ENCODE data around the gene CD200. TPM values are rescaled to one million over a fixed set of nuclear protein-coding genes. Genes with fewer than 3 reads are reported as not detected.

The CD200 gene, protein sequence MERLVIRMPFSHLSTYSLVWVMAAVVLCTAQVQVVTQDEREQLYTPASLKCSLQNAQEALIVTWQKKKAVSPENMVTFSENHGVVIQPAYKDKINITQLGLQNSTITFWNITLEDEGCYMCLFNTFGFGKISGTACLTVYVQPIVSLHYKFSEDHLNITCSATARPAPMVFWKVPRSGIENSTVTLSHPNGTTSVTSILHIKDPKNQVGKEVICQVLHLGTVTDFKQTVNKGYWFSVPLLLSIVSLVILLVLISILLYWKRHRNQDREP
- 23.8 TPM for total RNA-seq

DNA sequence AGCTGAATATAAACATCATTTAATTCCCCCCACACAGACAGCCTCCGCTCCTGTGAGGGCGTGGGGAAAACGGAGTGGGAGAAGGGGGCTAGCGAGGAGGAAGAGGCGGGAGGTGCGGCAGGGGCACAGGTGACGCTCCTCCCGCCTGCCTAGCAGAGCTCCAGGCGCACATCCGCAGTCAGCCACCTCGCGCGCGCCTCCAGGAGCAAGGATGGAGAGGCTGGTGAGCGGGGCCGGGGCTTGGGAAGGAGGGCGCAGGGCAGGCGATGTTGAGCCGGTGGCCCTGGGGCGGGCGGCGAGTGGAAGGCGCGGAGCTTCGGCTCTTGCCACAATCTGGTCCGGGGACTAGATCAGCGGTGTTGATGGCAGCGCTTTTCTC, at the start of gene CD200:
Gene CD200, plus strand, starts transcription at position 155 of the 379 bp plus-strand sequence. Its CDS starts 57 bp downstream, at position 212.
- intact Hi-C loops (cut with DNase I) = no loop called here
- ATAC-seq (peak; percentile 91), DNase-seq (ENCODE audit: low spot score) (peak; percentile 82)

DNA sequence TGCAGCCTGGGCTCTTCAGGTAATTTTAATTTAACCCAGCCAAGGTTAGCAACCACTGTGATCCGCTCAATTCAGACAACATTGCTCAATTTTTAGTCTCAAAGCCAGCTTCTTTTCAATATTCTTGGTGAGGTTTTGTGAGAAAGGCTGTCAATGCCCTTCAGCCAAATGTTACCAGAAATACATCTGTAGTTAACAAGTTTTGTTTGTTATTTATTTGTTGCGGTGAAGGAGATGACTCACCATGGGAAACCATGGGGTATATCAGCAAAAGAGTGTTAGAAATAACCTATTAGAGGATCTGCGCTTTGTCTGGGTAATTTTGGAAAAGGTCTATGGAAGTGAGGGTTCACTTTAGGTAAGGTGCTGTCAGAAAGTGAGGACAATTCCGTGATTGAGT, 43.9 kb upstream of the CD200 start:
- ATAC-seq (no peak), DNase-seq (ENCODE audit: low spot score) (no peak)
- intact Hi-C loops (cut with DNase I) = no loop called here

DNA sequence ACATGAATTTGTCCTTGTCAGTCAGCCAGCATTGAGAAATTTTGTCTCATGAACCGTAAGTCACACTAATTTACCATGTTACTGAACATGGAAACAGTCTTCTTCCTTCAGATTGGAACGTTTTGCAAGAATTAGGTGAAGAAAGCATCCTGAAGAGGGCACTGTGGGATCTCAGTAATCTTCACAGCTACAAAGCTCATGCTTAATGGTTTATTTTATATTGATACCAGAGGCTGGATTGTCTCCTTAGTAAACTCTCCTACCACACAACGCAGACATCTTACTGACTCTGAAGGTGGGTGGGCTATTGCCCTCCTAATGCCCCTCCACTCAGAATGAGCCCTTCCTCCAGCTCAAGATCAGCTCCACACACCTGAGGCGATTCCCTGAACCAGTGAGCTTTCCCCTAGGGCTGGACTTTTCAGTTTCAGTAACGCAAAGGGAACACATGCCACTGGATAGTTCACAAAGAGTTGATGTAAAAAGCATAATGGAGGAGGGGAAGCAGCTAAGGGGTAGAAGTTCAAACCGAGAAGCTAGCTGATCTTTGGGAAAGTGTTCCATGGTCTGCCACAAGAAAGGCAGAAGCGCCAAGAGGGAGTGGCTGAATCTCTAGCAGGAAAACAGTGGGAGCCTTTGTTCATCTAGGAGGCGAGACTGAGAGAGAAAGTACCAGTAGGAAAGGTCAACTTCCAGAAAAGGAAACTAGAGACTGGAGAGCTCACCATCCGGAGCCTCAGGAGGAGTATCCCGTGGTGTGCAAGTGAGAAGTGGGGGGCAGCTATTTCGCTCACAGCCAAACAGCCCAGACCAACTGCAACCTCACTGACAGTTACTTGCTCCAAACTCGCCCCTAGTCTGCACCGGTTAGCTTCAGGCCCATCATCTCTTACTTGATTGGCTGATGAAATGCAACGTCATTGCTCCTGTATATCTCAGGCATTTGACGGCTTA, 39.3 kb upstream of the CD200 start, which contains the start of gene SLC9C1:
Gene SLC9C1, minus strand, starts transcription at position 849 of the 954 bp plus-strand sequence. CDS start 7,425 bp downstream, outside the sequence.
- intact Hi-C loops (cut with DNase I) = loop anchor here (5.0 kb wide), 1 partner anchor 229 kb away; no protein-coding TSS in a partner anchor
- ATAC-seq (peak; percentile 94), DNase-seq (ENCODE audit: low spot score) (peak; percentile 56)

DNA sequence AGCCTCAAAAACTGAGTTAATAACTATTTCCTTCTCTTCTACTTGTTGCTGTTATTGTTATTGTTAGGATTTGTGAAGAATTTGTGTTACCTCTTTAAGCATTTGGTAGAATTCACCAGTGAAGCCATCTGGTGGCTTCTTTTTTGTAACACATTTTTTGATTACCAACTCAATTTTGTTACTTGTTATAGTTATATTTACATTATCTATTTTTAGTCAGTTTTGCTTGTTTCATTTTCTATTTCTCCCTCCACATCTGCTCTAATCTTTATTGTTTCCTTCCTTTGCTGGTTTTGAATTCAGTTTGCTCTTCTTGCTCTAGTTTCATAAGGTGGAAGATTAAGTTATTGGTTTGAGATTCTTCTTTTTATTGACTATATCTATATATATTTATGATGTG, 35.2 kb upstream of the CD200 start:
- ATAC-seq = no peak
- DNase-seq (ENCODE audit: low spot score) = no peak
- intact Hi-C loops (cut with DNase I) = no loop called here

DNA sequence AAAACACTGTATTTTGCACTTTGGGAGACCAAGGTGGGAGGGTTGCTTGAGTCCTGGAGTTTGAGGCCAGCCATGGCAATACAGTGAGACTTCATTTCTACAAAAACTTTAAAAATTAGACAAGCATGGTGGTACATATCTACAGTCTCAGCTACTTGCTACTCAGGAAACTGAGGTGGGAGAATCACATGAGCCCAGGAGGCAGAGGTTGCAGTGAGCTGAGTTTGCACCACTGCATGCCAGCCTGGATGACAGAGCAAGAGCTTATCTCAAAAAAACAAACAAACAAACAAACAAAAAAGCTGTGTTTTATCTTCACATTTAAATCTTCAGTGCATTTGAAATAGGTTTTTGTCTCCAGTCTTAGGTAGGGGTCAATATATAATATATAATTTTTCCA, 34.2 kb upstream of the CD200 start:
- intact Hi-C loops (cut with DNase I) = no loop called here
- DNase-seq (ENCODE audit: low spot score) (no peak), ATAC-seq (no peak)

DNA sequence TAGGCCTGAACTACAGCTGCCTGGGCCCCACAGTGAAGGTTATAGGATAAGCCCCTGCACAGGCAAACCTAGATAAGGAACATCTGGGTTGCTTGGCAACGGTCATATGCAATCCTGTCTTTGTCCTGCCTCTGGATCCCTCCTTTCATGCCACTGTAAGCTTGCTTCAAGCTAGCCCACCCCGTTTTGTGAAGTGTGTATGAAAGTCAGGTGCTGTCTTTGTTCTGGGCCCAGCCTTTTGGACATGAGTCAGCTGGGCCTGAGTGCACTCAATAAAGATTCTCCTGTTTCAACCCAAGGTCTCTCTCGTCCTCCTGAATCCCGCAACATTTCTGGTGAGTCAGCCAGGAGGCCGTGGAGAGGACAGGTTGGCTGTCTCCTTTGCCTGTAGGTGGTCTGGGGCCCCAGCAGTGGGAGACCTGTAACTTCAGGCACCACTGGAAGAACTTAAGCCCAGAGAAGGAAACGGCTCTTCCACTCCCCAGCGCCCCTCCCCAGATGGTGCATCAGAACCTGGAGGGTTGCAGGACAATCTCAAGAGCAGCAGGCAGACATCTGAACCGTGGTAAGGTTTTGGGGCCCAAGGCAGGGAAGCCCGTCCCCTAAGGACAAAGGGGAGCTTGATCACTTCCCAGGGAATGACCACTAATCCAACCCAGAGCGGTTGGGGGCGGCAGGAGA, 30.7 kb upstream of the CD200 start:
- intact Hi-C loops (cut with DNase I) = no loop called here
- ATAC-seq (no peak), DNase-seq (ENCODE audit: low spot score) (no peak)

DNA sequence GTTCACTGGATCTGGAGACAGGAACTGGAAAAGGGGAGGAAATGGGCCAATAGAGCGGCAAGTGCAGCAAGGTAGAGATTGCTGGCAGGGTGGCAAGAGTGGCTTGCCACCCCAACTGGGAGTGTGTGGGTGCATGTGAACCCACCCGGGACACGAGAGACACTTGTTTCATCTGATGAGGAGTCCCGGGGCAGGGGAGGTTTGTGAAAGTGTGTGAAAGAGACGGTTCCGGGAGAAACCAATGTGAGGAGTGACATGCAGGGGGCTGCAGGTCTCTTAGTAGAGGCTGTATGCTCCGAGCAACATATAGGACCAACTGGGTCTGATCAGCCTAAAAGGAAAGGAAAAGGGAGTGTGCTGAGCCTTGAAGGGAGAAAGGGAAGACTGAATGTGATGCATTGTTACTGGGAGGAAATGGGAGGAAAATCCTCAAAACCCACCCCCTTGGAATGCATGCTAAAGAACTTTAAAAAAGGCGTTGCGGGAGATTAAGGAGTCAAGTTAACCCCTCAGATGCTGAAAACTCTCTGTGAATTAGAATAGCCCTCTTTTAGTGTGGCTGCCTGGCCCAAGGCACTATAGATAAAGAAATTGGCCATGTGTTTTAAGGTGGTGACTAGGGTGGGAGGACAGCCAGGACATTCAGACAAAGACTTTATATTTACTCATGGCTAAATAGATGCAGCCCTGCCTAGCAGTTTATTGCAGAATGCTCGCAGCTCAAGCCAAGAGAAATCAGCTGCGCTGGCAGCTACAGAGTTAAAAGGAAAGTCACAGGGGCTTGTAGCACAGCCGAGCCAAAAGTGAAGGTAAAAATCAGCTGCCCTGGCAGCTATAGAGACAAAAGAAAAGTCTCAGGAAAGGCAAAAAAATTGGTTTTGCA, 29.8 kb upstream of the CD200 start:
- intact Hi-C loops (cut with DNase I) = no loop called here
- DNase-seq (ENCODE audit: low spot score) (no peak), ATAC-seq (peak; percentile 43)

DNA sequence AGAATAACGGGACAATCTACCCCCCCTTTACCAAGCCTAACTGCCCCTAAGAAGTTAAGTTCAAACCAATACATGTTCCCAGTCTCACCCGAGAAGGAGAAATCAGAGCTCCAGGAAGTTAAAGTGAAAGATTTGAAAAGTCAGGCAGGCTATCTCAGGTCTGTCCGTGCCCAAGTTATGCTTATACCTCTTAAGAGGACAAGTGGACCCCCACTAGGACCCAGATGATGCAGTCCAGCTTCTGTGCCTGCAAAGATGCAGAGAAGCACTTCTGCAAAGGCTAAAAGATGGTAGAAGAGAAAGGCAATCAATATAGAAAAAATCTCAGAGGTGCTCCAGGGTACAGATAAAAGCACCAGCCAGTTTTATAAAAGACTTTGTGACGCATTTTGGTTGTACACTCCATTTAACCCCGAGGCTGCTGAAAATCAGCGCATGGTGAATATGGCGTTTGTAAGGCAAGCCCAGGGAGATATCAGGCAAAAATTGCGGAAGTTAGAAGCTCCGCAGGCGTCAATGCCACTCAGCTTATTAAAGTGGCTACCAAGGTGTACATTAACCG, 29.1 kb upstream of the CD200 start:
- intact Hi-C loops (cut with DNase I) = no loop called here
- peak; percentile 64 for ATAC-seq
- DNase-seq (ENCODE audit: low spot score) = no peak

DNA sequence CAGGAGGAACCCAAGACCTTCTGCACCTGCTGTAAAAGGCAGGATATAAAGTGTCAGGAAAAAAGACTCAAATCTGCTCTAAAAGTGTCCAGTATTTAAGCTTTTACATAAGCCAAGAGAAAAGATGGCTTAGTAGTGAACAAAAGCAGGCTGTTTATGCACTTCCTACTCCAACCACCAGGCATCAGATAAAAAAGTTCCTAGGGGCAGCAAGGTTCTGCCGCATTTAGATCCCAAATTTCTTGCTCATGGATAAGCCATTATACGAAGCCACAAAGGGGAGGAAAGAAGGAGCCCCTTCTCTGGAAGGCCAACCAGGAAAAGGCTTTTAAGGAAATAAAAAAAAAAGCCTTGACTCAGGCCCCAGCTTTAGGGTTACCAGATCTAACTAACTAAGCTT, 28.3 kb upstream of the CD200 start:
- DNase-seq (ENCODE audit: low spot score) (no peak), ATAC-seq (no peak)
- intact Hi-C loops (cut with DNase I) = no loop called here

DNA sequence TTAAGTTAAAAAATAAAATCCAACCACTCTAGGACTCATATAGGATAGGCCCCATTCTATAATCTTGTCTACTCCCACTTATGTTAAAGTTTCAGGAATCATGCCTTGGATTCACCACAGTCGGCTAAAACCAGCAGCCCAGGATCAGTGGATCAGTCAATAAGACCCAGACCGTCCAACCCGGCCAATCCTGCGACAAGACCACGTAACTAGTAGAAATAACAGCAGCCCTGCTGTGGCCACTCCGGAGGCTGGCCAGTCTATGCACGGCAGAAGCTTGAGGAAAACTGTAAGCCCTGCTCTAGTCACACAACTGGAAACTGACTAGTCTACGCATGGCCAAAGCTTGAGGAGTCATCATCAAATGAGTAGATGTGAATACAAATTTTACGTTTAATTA, 26.1 kb upstream of the CD200 start:
- no peak for ATAC-seq
- DNase-seq (ENCODE audit: low spot score) = no peak
- intact Hi-C loops (cut with DNase I) = no loop called here

DNA sequence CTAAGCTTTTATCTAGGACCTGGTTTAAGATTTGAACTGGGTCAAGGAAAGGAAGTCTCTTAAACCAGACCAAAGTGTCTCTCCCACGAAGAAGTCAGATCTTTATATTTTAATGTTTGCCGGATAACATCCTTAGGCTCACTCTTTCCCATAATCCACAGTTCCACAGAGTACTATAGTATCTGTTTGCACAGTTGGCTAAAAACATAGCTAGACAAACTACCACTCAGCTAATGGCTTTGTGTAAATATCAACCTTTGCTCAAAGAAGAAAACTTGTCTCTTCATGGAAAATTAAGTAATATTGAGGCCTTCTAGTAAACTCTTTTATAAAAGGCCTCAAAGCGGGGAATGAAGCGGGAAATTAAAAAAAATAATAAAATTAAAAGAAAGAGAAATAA, 25.4 kb upstream of the CD200 start:
- DNase-seq (ENCODE audit: low spot score) = no peak
- intact Hi-C loops (cut with DNase I) = no loop called here
- no peak for ATAC-seq

DNA sequence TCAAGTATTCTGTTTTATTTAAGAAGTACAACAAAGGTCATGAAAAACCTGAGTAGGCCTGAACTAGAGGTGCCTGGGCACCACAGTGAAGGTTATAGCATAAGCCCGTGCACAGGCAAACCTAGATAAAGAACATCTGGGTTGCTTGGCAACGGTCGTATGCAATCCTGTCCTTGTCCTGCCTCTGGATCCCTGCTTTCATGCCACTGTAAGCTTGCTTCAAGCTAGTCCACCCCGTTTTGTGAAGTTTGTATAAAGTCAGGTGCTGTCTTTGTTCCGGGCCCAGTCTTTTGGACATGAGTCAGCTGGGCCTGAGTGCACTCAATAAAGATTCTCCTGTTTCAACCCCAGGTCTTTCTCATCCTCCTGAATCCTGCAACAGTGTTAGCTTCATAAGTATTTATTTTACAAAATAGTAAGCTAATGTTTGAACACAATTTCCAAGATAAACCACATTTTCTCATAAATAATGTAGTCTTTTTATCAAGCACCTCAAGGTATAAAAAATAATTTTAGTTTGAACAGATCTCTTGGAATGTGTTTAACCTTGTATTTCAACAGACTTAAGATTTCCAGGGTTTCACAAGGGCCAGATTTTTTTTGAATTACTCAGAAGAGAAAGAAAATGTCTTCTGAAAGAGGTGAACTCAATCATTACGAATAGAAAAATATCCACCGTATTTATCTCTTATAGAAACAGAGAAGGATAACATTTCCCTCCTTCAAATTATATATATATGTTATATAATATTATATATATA, 24.6 kb upstream of the CD200 start:
- intact Hi-C loops (cut with DNase I) = no loop called here
- ATAC-seq (peak; percentile 58), DNase-seq (ENCODE audit: low spot score) (no peak)

DNA sequence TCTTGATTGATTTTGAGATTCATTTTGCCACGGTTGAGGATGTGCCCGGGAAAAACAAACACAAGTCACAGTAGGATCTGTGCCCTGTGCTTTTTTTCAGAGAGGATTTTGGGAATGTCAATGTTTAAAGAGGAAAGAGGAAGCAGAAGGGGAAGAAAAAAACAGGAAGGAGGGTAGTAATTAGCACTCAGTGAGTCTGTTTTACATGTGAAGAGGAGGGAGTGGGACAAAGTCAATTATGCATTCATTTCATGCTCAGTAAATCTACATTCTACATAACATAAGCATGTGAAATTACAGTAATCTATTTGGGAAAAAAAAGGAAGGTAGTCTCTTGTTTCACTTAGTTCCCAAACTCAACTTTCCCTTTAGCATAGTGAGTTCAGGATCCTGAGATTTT, 18.3 kb upstream of the CD200 start:
- DNase-seq (ENCODE audit: low spot score) = no peak
- ATAC-seq = no peak
- intact Hi-C loops (cut with DNase I) = no loop called here

DNA sequence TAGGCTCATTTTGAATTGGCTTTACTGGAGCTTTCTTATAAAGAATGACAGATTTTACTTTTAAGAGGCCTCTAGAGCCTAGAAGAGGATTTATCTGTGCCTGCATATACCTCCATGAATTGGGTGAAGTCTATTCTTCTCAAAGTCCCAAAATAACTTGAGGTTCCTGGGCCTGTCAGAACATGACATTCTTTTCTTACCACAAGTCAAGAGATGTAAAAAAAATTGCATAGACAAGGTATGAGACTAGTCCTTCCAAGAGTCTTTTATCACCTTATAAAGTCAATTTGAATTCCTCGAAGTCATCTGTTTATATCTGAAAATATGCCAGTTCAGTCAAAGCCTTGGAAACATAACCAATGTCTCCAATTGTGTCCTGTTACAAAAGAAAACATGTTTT, 17.2 kb upstream of the CD200 start:
- DNase-seq (ENCODE audit: low spot score) = no peak
- intact Hi-C loops (cut with DNase I) = no loop called here
- ATAC-seq = no peak

DNA sequence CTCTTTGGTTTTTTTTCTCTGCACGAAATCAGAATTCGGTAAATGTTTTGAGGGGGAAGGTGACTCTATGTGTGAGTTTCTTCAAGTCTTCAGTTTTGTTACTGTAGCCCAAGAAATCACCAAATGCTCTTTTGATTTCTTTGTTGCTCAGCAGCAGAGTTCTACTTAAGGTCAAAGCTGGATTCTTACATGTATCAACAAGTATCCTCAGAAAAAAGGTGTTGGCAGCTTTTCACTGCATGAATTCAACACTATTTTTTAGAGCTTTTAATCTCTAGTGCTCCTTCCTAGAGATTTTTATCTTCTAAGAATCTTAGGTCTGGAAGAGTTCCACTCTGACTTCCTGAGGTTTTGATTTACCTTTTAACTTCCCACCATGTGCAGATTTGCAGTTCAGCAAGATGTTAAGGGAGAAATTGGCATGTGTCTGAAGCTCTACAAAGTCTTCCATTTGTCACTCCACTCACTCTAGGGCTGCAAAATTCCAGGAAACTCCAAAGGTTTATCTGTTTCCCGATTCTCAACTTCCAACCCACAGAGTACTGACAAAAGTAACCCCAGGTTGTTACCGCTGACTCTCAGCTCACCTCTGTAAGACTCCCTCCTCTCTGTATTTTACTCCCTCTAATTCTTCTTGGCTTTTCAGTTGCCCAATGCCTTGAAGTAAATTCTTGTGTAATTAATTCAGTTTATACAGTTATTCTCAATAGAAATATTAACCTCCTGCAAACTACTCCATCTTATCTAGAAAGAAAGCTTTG, 13.3 kb upstream of the CD200 start:
- intact Hi-C loops (cut with DNase I) = loop anchor here (10.0 kb wide), 1 partner anchor 205 kb away; no protein-coding TSS in a partner anchor
- DNase-seq (ENCODE audit: low spot score) (no peak), ATAC-seq (peak; percentile 34)

DNA sequence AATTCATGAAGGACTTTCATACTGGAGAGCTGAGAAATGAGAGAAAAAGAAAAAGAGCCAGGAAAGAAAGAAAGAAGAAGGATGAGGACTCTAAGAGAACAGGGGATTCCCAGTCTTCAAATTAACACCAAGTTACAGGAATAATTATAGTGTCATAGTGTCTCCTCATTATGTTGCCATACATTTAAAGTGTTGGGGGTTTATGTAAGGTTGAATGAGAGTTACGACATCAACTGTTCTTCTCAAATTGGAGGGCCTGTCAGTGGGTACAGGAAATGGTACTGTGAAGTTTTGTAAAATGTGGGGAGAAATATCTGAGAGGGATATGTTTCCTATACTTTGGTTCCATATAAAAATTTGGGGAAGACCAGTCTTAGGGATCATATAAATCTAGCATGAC, 12.3 kb upstream of the CD200 start:
- no peak for ATAC-seq
- no peak for DNase-seq (ENCODE audit: low spot score)
- intact Hi-C loops (cut with DNase I) = loop anchor here (10.0 kb wide), 1 partner anchor 204 kb away; no protein-coding TSS in a partner anchor

Data from sciatic nerve (tissue), 2 donors.